Measurements from ENCODE around the gene SLC43A3. TPM values are rescaled to one million over a fixed set of nuclear protein-coding genes. Genes with fewer than 3 reads are reported as not detected.

SLC43A3 gene
- total RNA-seq, 2 donors from 2014 or later: 10.6 to 13.8 TPM

GRCh38 chr11:57387289-57388030, 39.5 kb downstream of the SLC43A3 start:
- no peaks in the 10 kb centered on the region for H3K4me1 ChIP-seq (ENCODE audit: control insufficient read depth, insufficient read depth, low read length)
- H3K4me3 ChIP-seq (ENCODE audit: low read length): no peak overlapping the region
- WGBS, 2 experiments (ENCODE audit: insufficient coverage in 1 of 2, insufficient read length in 1 of 2): 82 to 88% methylated on average over 12 to 16 of the region's 16 CpGs
- no peak overlapping the region for H3K9ac ChIP-seq (ENCODE audit: extremely low read depth, low read length, poor library complexity, severe bottlenecking)
- Mint-ChIP-seq H3K27me3 (ENCODE audit: insufficient read depth) (peaks cover 53% of the 10 kb centered on the region), H3K4me1 (no peaks in the 10 kb centered on the region), H3K4me3 (no peak overlapping the region), H3K36me3 (ENCODE audit: low read depth) (no peaks in the 10 kb centered on the region), H3K27ac (no peak overlapping the region), H3K9me3 (no peaks in the 10 kb centered on the region)
- H3K27me3 ChIP-seq (ENCODE audit: control insufficient read depth, insufficient read depth, low read length, poor library complexity, severe bottlenecking): peaks cover 73% of the 10 kb centered on the region
- H3K36me3 ChIP-seq (ENCODE audit: control insufficient read depth, insufficient read depth, low read length): no peaks in the 10 kb centered on the region
- no peaks in the 10 kb centered on the region for H3K9me3 ChIP-seq (ENCODE audit: control insufficient read depth, low read length)
- H3K27ac ChIP-seq (ENCODE audit: low read depth, low read length): no peak overlapping the region
- DNase-seq: no peak
- TF ChIP-seq, protein P1, sequence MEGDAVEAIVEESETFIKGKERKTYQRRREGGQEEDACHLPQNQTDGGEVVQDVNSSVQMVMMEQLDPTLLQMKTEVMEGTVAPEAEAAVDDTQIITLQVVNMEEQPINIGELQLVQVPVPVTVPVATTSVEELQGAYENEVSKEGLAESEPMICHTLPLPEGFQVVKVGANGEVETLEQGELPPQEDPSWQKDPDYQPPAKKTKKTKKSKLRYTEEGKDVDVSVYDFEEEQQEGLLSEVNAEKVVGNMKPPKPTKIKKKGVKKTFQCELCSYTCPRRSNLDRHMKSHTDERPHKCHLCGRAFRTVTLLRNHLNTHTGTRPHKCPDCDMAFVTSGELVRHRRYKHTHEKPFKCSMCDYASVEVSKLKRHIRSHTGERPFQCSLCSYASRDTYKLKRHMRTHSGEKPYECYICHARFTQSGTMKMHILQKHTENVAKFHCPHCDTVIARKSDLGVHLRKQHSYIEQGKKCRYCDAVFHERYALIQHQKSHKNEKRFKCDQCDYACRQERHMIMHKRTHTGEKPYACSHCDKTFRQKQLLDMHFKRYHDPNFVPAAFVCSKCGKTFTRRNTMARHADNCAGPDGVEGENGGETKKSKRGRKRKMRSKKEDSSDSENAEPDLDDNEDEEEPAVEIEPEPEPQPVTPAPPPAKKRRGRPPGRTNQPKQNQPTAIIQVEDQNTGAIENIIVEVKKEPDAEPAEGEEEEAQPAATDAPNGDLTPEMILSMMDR (conservative IDR thresholded peaks at IDR 0.05): no peak

- no peaks in the 10 kb centered on the region for H3K36me3 ChIP-seq (ENCODE audit: control insufficient read depth, insufficient read depth, low read length)
- H3K4me3 Mint-ChIP-seq: no peak overlapping the region
- H3K27ac Mint-ChIP-seq: no peak overlapping the region
- no peaks in the 10 kb centered on the region for H3K9me3 Mint-ChIP-seq
- no peaks in the 10 kb centered on the region for H3K4me1 ChIP-seq (ENCODE audit: control insufficient read depth, insufficient read depth, low read length)
- H3K9ac ChIP-seq (ENCODE audit: extremely low read depth, low read length, poor library complexity, severe bottlenecking): no peak overlapping the region
- H3K4me3 ChIP-seq (ENCODE audit: low read length): no peak overlapping the region
- H3K27me3 ChIP-seq (ENCODE audit: control insufficient read depth, insufficient read depth, low read length, poor library complexity, severe bottlenecking): peaks cover 69% of the 10 kb centered on the region
- peaks cover 57% of the 10 kb centered on the region for H3K27me3 Mint-ChIP-seq (ENCODE audit: insufficient read depth)
- no peak overlapping the region for H3K27ac ChIP-seq (ENCODE audit: low read depth, low read length)
- DNase-seq: no peak
- 89 to 93% methylated on average over 4 to 5 of the region's 5 CpGs for whole genome bisulfite sequencing, 2 experiments (ENCODE audit: insufficient coverage in 1 of 2, insufficient read length in 1 of 2)
- TF ChIP-seq, protein P1 (conservative IDR thresholded peaks at IDR 0.05): no peak
- no peaks in the 10 kb centered on the region for H3K4me1 Mint-ChIP-seq
- H3K9me3 ChIP-seq (ENCODE audit: control insufficient read depth, low read length): no peaks in the 10 kb centered on the region
- no peaks in the 10 kb centered on the region for H3K36me3 Mint-ChIP-seq (ENCODE audit: low read depth)
Observed at GRCh38 chr11:57386178-57386940, 40.6 kb downstream of the SLC43A3 start.

DNA sequence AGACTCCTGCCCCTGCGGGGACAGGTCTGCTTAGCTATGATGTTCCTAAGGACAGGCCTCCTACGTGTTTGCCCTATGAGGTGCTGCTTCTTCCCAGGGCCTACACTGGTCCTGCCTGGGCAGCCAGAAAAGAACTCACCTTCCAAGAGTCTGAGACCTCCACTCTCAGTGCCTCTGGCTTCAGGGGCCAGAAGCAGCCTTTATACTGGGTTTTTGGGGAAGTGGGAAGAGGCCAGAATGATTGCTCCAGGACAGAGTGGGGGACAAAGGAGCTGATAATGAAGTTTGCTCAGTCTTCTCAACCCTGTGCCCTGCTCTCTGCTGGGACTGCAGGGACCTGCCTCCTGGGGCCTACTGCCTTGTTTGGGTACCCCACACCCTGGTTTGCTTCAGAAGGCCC, 45.9 kb downstream of the SLC43A3 start, which contains the start of gene PRG3:
PRG3 (minus strand) TSS at position 176 of the 400 bp plus-strand sequence. CDS start 442 bp downstream, outside the sequence.
- H3K9ac ChIP-seq (ENCODE audit: extremely low read depth, low read length, poor library complexity, severe bottlenecking): no peak within 1 kb of the TSS
- no peaks in the 10 kb centered on the region for H3K36me3 ChIP-seq (ENCODE audit: control insufficient read depth, insufficient read depth, low read length)
- 68 to 76% methylated on average over 2 of the region's 2 CpGs for whole genome bisulfite sequencing, 2 experiments (ENCODE audit: insufficient coverage in 1 of 2, insufficient read length in 1 of 2)
- H3K4me1 ChIP-seq (ENCODE audit: control insufficient read depth, insufficient read depth, low read length): no peaks in the 10 kb centered on the region
- Mint-ChIP-seq H3K27ac (no peak within 1 kb of the TSS), H3K4me3 (no peak within 1 kb of the TSS), H3K9me3 (no peaks in the 10 kb centered on the region), H3K4me1 (no peaks in the 10 kb centered on the region), H3K36me3 (ENCODE audit: low read depth) (no peaks in the 10 kb centered on the region), H3K27me3 (ENCODE audit: insufficient read depth) (peaks cover 64% of the 10 kb centered on the region)
- H3K9me3 ChIP-seq (ENCODE audit: control insufficient read depth, low read length): no peaks in the 10 kb centered on the region
- H3K27ac ChIP-seq (ENCODE audit: low read depth, low read length): no peak within 1 kb of the TSS
- no peak for DNase-seq
- peaks cover 60% of the 10 kb centered on the region for H3K27me3 ChIP-seq (ENCODE audit: control insufficient read depth, insufficient read depth, low read length, poor library complexity, severe bottlenecking)
- TF ChIP-seq, protein P1 (conservative IDR thresholded peaks at IDR 0.05): no peak
- H3K4me3 ChIP-seq (ENCODE audit: low read length): no peak within 1 kb of the TSS
